ENCODE data around the gene RANBP3.

Gene RANBP3

DNA sequence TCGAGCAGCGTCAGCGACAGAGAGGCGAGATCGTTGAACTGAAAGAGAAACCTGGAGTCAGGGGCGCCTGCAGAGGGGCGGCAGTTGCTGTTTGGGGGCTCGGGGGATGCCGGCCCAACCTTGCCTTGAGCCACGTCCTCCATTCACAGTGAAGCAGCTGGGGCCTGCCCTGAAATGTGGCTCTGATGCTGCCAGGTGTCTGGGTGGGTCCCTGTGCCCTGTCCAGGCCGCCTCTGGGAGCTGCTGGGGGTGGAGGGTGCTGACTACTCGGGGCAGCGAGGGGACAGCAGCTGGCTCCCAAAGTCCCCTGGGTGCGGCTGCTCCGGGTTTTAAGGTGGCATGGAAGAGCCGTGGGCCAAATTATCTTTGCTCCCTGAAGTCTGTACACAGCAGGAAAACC, 17.7 kb upstream of the RANBP3 start:
- Histone ChIP-seq H3K9ac (ENCODE audit: low read depth in 1 of 2, low read length in 2 of 2) (no peak overlapping the region), H3K36me3 (ENCODE audit: control insufficient read depth in 2 of 2, insufficient read depth in 2 of 2, low read length in 2 of 2) (peaks cover 4 to 6% of the 10 kb centered on the region in 2 donors), H3K4me1 (ENCODE audit: control insufficient read depth in 2 of 2, insufficient read depth in 2 of 2, low read length in 2 of 2) (no peaks in the 10 kb centered on the region), H3K27ac (ENCODE audit: low read depth in 2 of 2, low read length in 2 of 2) (no peak overlapping the region), H3K9me3 (ENCODE audit: control insufficient read depth in 2 of 2, low read length in 2 of 2) (no peaks in the 10 kb centered on the region), H3K4me3 (ENCODE audit: low read length in 2 of 2) (no peak overlapping the region), H3K27me3 (ENCODE audit: control insufficient read depth in 2 of 2, insufficient read depth in 2 of 2, low read length in 2 of 2) (no peaks in the 10 kb centered on the region)

DNA sequence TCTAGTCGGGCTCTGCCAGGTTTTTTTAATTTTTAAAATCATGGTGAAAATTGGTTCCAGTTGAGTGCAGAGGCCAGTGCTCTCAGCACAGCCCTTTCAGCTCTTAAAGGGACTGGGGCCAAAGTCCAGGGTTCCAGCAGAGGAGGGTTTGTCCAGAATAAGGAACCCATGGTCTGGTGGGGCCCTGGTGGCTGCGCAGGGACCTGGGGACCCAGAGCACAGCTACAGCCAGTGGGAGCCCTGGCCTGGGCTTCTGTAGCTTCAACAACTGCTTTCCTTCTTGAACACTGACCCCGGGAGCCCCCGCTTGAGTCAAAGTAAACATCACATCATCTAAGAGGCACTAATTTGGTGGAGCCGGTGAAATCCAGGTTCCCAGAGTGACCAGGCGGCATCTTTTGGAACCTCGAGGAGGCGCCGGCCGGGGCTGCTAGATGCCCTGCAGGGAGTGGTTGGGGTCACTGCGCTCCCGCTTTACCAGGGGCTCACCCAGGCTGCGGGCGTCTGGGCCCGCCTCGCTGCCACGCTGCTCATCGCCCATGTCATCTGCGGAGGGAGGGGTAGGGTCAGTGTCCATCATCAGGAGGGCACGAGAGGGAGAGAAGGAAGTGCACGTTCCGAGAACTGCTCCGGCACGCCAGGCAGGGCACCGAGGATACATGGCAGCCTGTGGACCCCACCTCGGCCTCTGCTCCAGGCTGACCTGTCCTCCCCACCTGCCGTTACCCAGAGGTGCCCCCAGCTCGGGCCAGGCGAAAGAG, 16.6 kb upstream of the RANBP3 start:
- Histone ChIP-seq H3K4me1 (ENCODE audit: control insufficient read depth in 2 of 2, insufficient read depth in 2 of 2, low read length in 2 of 2) (no peaks in the 10 kb centered on the region), H3K27ac (ENCODE audit: low read depth in 2 of 2, low read length in 2 of 2) (no peak overlapping the region), H3K27me3 (ENCODE audit: control insufficient read depth in 2 of 2, insufficient read depth in 2 of 2, low read length in 2 of 2) (no peaks in the 10 kb centered on the region), H3K4me3 (ENCODE audit: low read length in 2 of 2) (no peak overlapping the region), H3K9me3 (ENCODE audit: control insufficient read depth in 2 of 2, low read length in 2 of 2) (no peaks in the 10 kb centered on the region), H3K36me3 (ENCODE audit: control insufficient read depth in 2 of 2, insufficient read depth in 2 of 2, low read length in 2 of 2) (peaks cover 2 to 6% of the 10 kb centered on the region in 2 donors), H3K9ac (ENCODE audit: low read depth in 1 of 2, low read length in 2 of 2) (no peak overlapping the region)

DNA sequence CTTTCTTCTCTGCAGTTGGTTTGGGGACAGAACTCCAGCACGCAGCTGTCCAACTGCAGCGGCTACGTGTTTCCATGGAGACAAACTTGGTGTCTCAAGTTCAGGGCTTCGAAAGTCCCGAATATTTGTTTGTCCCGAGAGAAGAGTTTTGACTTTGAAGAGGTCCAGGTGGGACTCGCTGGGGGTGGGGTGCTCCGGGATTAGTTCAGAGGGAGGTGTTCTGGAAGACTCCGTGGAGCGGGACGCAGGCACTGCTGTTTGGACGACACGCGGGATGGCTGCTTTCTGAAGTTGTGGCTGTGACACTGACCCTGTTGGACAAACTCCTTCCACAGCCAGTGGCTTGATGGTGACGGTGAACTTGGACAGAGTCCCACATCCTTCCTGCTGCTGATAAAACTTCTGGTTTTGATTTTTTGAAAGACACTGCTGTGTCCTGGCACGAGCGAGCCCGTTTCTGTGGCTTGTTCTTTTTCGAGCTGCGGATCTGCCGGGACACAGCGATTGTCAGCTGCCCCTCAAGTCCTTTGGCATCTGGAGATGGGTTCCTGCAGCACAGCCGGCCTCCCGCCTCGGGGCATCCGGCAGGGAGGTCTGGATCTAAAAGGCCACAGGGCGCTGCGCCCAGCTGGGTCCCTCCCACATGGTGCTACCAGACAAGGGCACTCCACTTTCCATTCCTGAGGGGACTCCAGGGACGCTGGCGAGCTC, 15.9 kb upstream of the RANBP3 start:
- no peaks in the 10 kb centered on the region for H3K4me1 ChIP-seq (ENCODE audit: control insufficient read depth in 2 of 2, insufficient read depth in 2 of 2, low read length in 2 of 2)
- H3K27me3 ChIP-seq (ENCODE audit: control insufficient read depth in 2 of 2, insufficient read depth in 2 of 2, low read length in 2 of 2) = no peaks in the 10 kb centered on the region
- peaks cover 2 to 6% of the 10 kb centered on the region in 2 donors for H3K36me3 ChIP-seq (ENCODE audit: control insufficient read depth in 2 of 2, insufficient read depth in 2 of 2, low read length in 2 of 2)
- no peaks in the 10 kb centered on the region for H3K9me3 ChIP-seq (ENCODE audit: control insufficient read depth in 2 of 2, low read length in 2 of 2)
- H3K27ac ChIP-seq (ENCODE audit: low read depth in 2 of 2, low read length in 2 of 2) = no peak overlapping the region
- H3K9ac ChIP-seq (ENCODE audit: low read depth in 1 of 2, low read length in 2 of 2) = no peak overlapping the region
- no peak overlapping the region for H3K4me3 ChIP-seq (ENCODE audit: low read length in 2 of 2)

DNA sequence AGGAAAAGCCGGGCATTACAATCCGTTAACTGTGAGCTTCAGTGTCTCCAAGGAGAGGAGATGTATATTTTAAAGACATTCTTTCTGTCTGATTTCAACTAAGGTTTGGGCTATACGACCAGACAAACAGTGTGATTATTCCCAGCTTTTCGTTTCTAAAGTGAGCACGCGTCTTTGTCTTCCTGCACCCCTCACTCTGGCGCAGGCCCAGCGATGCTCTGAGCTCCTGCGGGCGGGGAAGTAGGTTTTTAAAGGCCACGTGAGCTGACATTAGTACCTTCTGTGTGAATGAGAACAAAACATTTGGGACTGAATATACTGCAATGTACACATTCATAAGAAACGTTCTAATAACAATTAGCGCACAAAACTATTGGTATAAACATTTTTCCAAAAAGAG, 15.3 kb upstream of the RANBP3 start:
- no peak overlapping the region for H3K27ac ChIP-seq (ENCODE audit: low read depth in 2 of 2, low read length in 2 of 2)
- no peak overlapping the region for H3K4me3 ChIP-seq (ENCODE audit: low read length in 2 of 2)
- H3K9me3 ChIP-seq (ENCODE audit: control insufficient read depth in 2 of 2, low read length in 2 of 2) = no peaks in the 10 kb centered on the region
- H3K9ac ChIP-seq (ENCODE audit: low read depth in 1 of 2, low read length in 2 of 2) = no peak overlapping the region
- peaks cover 2 to 6% of the 10 kb centered on the region in 2 donors for H3K36me3 ChIP-seq (ENCODE audit: control insufficient read depth in 2 of 2, insufficient read depth in 2 of 2, low read length in 2 of 2)
- H3K4me1 ChIP-seq (ENCODE audit: control insufficient read depth in 2 of 2, insufficient read depth in 2 of 2, low read length in 2 of 2) = no peaks in the 10 kb centered on the region
- no peaks in the 10 kb centered on the region for H3K27me3 ChIP-seq (ENCODE audit: control insufficient read depth in 2 of 2, insufficient read depth in 2 of 2, low read length in 2 of 2)

DNA sequence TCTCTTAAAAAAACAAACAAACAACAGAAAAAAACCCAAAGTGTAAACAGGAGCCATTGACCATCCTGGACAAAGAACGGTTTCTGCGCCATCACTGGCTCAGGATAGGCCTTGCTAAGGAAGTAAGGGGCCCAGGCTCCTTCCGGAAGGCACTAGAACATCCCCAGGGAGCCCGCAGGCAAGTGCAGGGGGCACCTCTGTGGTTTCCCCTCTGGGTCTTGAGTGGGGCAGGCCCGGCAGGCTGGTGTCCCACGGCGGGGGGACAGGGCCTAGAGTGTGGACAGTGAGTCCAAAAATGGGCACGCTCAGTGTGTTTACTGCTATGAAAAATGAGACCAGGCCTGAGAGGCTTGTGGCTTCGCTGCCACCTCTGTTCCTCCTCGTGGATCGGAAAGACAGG, 14.8 kb upstream of the RANBP3 start:
- no peak overlapping the region for H3K27ac ChIP-seq (ENCODE audit: low read depth in 2 of 2, low read length in 2 of 2)
- H3K4me1 ChIP-seq (ENCODE audit: control insufficient read depth in 2 of 2, insufficient read depth in 2 of 2, low read length in 2 of 2) = peaks cover 0 to under 1% of the 10 kb centered on the region in 2 donors
- H3K9me3 ChIP-seq (ENCODE audit: control insufficient read depth in 2 of 2, low read length in 2 of 2) = no peaks in the 10 kb centered on the region
- no peaks in the 10 kb centered on the region for H3K27me3 ChIP-seq (ENCODE audit: control insufficient read depth in 2 of 2, insufficient read depth in 2 of 2, low read length in 2 of 2)
- no peak overlapping the region for H3K4me3 ChIP-seq (ENCODE audit: low read length in 2 of 2)
- no peak overlapping the region for H3K9ac ChIP-seq (ENCODE audit: low read depth in 1 of 2, low read length in 2 of 2)
- peaks cover 2 to 6% of the 10 kb centered on the region in 2 donors for H3K36me3 ChIP-seq (ENCODE audit: control insufficient read depth in 2 of 2, insufficient read depth in 2 of 2, low read length in 2 of 2)

DNA sequence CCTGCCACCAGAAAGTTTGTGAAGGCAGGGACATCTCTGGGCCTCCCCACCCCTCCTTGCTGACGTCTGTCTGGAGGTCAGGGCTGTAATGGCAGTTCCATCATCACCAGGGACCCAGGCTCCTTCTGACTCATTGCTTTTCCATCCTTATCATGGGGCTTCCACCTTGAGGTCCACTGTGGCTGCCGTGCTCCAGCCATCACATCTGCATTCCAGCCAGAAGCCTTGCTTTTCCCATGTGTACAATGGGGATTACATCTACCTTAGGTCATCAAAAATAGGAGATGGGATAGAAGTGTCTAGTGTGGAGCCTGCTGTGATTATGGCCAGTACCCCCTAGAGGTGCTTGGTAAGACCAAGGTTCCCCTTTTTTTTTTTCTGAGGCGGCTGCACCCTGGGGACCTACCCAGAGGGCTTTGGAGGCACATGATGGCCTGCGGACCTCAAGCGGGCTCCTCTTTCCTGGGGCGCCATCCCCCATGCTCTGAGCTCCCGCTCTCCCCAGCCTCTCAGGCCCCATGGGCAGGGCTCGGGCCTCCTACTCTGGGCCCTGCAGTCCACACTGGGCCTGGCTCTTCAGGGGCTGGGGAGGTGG, 13.4 kb upstream of the RANBP3 start:
- Histone ChIP-seq H3K4me3 (ENCODE audit: low read length in 2 of 2) (no peak overlapping the region), H3K4me1 (ENCODE audit: control insufficient read depth in 2 of 2, insufficient read depth in 2 of 2, low read length in 2 of 2) (peaks cover 4% of the 10 kb centered on the region in 2 donors), H3K9ac (ENCODE audit: low read depth in 1 of 2, low read length in 2 of 2) (no peak overlapping the region), H3K9me3 (ENCODE audit: control insufficient read depth in 2 of 2, low read length in 2 of 2) (no peaks in the 10 kb centered on the region), H3K36me3 (ENCODE audit: control insufficient read depth in 2 of 2, insufficient read depth in 2 of 2, low read length in 2 of 2) (peaks cover 2% of the 10 kb centered on the region in 2 donors), H3K27me3 (ENCODE audit: control insufficient read depth in 2 of 2, insufficient read depth in 2 of 2, low read length in 2 of 2) (no peaks in the 10 kb centered on the region), H3K27ac (ENCODE audit: low read depth in 2 of 2, low read length in 2 of 2) (no peak overlapping the region)

DNA sequence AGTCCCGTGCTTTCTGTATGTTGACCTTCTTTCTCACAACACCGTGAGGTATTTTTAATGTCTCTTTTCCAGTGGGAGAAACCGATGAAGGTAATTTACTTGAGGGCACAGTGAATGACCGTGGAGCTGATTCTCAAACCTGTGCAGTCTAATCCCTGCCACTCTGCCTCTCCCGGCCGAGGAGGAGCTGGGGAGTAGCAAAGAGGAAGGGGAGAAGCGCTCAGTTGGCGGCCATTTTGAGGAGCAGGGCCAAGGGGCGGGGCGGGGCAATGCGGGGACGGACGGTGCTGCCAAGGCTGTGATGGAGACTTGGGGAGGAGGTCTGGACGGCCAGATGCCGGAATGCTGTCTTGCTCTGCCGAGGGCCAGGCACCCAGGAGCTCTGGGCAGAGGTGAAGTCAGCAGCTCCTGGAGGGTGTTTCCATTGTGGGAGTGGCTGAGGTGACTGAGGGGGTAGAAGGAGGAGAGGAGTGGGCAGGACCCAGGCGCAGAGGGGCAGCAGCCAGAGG, 12.4 kb upstream of the RANBP3 start:
- Histone ChIP-seq H3K9ac (ENCODE audit: low read depth in 1 of 2, low read length in 2 of 2) (no peak overlapping the region), H3K4me3 (ENCODE audit: low read length in 2 of 2) (no peak overlapping the region)

DNA sequence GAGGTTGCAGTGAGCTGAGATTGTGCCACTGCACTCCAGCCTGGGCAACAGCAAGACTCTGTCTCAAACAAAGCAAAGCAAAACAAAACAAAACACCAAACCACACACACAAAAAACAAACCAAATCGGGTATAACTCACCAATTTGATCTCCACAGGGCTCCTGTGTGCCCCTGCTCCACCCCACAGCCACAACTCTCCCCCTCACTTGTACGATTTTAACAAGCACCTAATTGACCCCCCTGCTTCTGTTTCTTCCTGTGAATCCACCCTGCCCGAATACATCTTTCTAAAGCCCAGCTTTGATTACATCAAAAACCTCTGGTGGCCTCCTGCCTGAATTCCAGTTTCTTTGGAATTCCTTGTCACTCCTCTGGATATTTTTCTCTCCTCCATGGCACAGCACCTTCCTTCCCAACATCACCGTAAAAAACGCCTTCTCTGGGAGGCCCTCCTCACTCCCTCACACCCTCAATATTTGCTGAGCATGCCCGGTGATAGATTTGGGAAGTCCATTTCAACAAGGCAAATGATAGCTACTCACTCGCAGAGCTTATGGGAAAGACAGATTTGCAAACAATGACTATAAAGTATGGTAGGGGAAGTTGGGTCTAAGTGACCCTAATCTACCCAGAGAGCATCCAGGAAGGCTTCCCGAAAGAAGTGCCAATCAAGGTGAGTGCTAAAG, 11.6 kb upstream of the RANBP3 start:
- no peaks in the 10 kb centered on the region for H3K9me3 ChIP-seq (ENCODE audit: control insufficient read depth in 2 of 2, low read length in 2 of 2)
- H3K9ac ChIP-seq (ENCODE audit: low read depth in 1 of 2, low read length in 2 of 2) = no peak overlapping the region
- no peaks in the 10 kb centered on the region for H3K36me3 ChIP-seq (ENCODE audit: control insufficient read depth in 2 of 2, insufficient read depth in 2 of 2, low read length in 2 of 2)
- H3K4me1 ChIP-seq (ENCODE audit: control insufficient read depth in 2 of 2, insufficient read depth in 2 of 2, low read length in 2 of 2) = peaks cover 4% of the 10 kb centered on the region in 2 donors
- no peak overlapping the region for H3K27ac ChIP-seq (ENCODE audit: low read depth in 2 of 2, low read length in 2 of 2)
- no peaks in the 10 kb centered on the region for H3K27me3 ChIP-seq (ENCODE audit: control insufficient read depth in 2 of 2, insufficient read depth in 2 of 2, low read length in 2 of 2)
- no peak overlapping the region for H3K4me3 ChIP-seq (ENCODE audit: low read length in 2 of 2)

More for the DNA sequence above, 12.4 kb upstream of the RANBP3 start:
- H3K27me3 ChIP-seq (ENCODE audit: control insufficient read depth in 2 of 2, insufficient read depth in 2 of 2, low read length in 2 of 2) = no peaks in the 10 kb centered on the region
- no peaks in the 10 kb centered on the region for H3K36me3 ChIP-seq (ENCODE audit: control insufficient read depth in 2 of 2, insufficient read depth in 2 of 2, low read length in 2 of 2)
- H3K4me1 ChIP-seq (ENCODE audit: control insufficient read depth in 2 of 2, insufficient read depth in 2 of 2, low read length in 2 of 2) = peaks cover 4% of the 10 kb centered on the region in 2 donors
- no peak overlapping the region for H3K27ac ChIP-seq (ENCODE audit: low read depth in 2 of 2, low read length in 2 of 2)
- no peaks in the 10 kb centered on the region for H3K9me3 ChIP-seq (ENCODE audit: control insufficient read depth in 2 of 2, low read length in 2 of 2)

DNA sequence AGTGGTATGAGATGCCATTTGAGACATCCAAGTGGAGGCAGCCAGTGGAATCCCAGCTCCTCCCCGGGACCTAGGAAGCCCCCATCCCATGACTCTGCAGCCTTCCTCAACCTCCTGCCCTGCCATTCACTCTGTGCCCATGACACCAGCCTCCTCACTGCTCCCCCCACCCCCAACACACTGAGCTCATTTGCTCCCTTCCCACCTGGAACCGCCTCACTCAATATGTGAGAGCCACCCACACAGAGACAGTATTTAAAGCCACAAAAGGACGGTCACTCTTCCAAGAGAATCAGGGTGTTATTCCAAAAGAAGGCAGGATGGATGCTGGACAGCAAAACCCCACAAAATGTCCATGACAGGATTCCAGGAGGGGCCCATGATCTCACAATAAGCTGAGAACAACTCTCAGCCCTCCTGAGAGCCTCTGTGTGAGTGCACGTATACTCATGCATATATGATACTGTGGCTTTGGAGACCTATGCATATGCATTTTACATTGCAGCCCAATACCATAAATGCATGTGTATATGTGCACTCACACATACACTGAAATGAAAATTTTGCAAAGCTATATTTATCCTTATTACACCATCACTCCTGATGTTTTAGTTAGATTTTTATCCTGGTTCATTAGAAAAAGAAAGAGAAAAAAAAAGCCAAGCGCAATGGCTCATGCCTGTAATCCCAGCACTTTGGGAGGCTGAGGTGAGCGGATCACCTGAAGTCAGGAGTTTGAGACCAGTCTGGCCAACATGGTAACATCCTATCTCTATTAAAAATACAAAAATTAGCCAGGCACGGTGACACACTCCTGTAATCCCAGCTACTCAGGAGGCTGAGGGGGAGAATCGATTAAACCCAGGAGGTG, 10.8 kb upstream of the RANBP3 start:
- no peaks in the 10 kb centered on the region for H3K9me3 ChIP-seq (ENCODE audit: control insufficient read depth in 2 of 2, low read length in 2 of 2)
- no peaks in the 10 kb centered on the region for H3K27me3 ChIP-seq (ENCODE audit: control insufficient read depth in 2 of 2, insufficient read depth in 2 of 2, low read length in 2 of 2)
- H3K27ac ChIP-seq (ENCODE audit: low read depth in 2 of 2, low read length in 2 of 2) = no peak overlapping the region
- H3K4me3 ChIP-seq (ENCODE audit: low read length in 2 of 2) = no peak overlapping the region
- H3K36me3 ChIP-seq (ENCODE audit: control insufficient read depth in 2 of 2, insufficient read depth in 2 of 2, low read length in 2 of 2) = no peaks in the 10 kb centered on the region
- peaks cover 4% of the 10 kb centered on the region in 2 donors for H3K4me1 ChIP-seq (ENCODE audit: control insufficient read depth in 2 of 2, insufficient read depth in 2 of 2, low read length in 2 of 2)
- H3K9ac ChIP-seq (ENCODE audit: low read depth in 1 of 2, low read length in 2 of 2) = no peak overlapping the region
